Middle frontal gyrus (tissue), 1 donor: ENCODE data around the gene PPL.
"Not testable (repeated sequence)": the region's sequence is repeated elsewhere in the genome, so short reads cannot be mapped to it uniquely, and the experiment has no call there.

ENCODE experiments used
- DNase-seq: peaks from one replicate; pipeline ENCODE4 v3.0.0-alpha.2; 2015; ENCODE audit warnings: low spot score; ENCODE audit errors: extremely low spot score

The PPL gene

DNA sequence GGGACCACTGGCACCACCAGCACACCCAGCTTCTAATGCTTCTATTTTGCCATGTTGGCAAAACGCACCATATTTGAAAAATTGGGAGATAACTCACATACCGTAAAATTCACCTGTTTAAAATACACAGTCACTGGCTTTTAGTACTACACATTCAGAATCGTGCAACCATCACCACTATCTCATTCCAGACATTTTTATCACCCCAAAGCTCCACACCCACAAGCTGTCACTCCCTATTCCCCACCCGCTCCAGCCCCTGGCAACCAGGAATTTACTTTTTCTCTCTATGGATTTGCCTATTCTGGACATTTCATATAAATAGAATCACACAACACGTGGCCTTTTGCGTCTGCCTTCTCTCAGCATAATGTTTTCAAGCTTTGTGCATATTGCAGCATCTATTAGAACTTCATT, 25.0 kb downstream of the PPL start:
- no peak for DNase-seq

DNA sequence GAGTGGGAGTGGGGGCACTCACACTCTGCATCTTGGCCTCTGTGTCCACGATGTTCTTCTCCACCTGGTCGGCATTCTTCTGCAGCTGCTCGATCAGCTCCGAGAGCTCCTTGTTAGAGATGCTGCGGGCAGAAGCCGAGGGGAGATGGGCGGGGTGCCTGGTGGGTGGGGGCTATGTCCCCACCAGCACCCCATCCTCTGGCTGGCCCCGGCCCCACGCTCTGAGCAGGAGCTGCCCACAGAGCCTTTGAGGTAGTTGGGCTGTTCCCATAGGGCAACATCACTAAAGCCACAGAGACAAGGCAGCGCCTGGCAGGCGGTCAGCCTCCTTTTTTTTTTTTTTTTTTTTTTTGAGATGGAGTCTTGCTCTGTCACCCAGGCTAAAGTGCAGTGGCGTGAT, 26.1 kb downstream of the PPL start:
- DNase-seq, result no peak

DNA sequence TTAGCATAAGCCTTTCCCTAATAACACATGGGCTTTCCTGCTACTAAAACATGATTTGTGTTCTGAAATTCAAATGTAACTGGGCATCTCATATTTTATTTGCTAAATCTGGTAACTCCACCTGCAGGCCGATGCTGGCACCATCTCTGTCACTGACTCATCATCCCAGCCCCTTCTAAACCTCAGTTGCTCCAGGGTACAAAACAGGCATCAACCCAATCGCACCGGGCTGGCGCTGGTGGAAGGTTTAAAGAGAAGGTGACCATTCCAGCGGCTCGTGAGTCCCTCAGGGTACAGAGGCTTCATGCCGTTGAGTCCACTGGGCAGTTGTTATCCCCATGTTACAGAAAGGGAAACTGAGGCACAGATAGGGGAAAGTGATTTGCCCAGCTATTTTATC, 27.1 kb downstream of the PPL start:
- no peak for DNase-seq

DNA sequence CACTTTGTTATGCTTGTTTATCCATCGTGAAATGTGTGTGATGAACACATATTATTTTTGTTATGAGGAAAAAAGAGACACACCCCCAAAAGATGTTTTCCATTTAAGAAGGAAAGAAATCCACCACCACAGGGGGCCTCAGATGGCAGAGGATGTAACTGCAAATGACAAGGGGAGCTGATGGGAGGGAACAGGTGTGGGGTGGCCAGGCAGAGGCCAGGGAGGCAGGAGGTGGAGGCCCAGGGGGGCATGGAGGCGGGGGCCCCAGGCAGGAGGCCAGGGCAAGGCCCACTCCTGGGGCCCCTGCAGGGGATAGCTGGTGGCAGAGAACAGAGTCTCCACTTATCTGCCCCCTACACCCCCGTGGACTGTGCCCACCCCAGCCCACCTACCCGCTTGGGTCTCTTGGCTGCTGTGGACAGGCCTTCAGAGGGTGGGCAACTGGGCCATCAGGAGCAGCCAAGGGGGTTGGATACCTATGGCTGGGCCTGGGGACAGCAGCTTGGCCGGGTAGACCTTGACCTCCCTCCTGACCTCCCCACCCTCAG, 28.0 kb downstream of the PPL start:
- no peak for DNase-seq

DNA sequence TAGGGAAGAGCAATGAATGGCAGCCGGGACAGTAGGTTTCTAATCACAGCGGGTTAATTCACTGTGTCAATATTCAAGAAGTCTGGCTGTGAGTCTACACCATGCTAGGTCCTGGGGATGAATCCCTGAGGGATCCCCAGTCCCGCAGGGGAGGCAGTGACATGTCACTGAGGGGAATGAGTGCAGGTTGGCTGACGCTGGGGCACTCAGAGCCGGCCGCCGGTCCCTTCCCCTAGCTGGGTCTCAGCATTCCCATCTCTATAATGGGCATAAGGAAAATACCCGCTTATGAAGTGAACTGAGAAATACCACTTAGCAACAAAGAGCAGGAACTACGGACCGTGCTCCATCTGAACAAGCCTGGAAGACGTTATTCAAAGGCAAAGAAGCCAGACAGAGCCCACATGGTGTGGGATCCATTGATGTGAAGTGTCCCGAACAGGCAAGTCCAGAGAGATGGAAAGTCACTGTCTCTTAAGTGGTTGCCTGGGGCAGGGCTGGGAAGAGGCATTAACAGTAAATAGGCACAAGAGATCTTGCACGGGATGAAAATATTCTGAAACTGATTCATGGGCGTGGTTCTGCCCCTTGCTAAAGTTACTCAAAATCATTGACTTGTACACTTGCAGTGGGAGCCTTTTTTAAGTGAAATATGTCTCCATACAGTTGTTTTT, 31.9 kb downstream of the PPL start:
- no peak for DNase-seq

DNA sequence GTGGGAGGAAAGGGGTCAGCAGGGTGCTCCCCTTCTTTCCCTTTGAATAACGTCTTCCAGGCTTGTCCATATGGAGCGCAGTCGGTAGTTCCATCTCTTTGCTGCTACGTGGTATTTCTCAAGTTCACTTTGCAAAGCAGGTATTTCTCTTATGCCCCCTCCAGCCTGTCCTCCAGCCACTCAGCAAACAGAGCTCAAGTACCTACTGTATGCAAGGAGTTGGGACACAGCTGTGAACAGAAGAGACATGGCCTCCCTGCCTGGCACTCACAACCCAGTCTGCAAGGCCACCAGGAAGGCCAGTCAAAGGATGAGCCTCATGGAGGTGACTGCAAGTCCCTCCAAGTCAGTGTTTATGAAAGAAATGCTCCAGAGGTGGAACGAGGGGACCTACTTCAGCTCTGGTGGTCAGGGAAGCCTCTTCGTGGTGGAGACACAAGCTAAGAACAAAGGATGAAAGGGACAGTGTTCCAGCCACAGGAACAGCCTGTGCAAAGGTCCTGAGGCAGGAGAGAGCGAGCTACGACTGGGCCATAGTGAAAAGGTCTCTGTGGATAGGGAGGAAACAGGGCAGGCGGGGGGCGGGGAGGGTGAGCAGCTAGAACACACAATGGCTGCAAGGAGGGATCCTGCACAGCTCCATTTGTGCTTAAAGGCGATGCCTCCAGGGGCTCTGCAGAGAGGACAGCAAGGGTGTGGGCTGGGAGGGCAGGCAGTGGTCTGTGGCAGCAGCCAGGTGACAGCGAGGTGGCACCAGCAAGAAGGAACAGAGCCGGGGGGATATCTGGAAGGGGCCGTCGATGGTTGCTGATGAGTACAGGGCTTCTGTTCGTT, 32.6 kb downstream of the PPL start:
- no peak for DNase-seq

DNA sequence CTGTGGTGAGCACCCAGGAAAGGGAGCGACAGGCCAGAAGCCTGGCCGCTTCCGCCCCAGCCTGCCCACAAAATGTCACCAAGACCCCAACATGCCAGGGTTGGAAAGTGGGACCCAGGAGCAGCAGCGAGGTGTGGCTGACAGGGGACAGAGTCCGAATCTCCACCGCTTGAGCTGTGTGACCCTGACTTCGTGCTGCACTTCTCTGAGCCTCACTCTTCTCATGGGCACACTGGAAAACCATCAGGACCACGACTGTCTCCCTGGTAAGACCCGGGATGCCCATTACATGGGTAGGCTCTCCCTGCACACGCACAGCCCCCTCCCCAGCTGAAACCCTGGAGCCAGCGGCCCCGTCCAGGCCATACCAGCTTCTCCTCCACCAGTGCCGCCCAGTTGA, 34.9 kb downstream of the PPL start:
- DNase-seq, result no peak

DNA sequence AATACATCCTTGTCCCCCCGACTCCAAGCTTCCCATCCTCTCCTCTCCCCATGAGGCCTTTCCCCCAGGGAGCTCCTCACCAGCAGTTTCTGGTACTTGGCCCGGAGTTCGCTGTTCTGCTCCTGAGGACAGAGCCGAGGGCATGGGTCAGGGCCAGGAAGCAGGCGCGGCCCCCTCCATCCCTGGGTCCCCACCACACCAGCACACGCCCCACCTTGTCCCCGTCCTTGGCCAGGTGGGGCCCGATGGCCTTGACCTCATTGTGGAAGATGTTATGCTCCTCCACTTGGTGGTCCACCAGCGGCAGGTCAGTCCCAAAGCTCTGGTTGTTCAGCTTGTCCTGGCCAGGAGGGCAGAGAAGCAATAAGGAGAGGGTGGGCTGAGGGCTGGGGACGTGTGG, 36.2 kb downstream of the PPL start:
- no peak for DNase-seq

DNA sequence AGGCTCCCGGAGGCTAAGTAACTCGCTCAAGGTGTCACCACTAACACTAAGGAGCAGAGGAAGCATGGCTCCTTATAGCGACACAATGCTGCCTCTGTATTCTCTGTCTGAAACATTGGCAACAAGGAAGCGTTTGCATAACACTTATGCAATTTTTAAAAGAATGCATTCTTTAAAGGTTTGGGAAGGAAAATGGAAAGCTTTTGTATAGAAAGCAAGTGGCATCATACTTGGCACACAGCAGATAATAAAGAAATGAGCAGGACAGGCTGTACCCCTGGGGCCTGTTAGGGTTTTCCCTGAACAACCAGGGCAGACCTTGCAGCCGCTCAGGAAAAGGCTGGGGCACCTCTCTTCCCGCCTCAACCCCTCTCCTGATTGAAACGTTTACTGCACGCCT, 36.9 kb downstream of the PPL start:
- no peak for DNase-seq

DNA sequence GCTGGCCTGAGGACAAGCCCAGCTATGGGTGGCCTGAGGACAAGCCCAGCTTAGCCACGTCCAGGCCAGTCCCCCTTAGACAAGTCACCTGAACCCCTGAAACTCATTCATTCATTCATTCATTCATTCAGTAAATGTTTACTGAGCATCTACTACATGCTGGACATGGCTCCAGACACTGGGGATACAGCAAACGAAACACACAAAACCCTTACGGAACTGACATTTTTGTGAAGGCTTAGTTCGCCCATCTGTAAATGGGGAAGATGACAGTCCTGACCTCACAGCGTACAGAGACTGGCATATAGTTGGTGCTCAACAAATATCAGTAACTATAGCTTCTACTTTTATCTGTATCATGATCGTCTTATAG, 37.5 kb downstream of the PPL start:
- no peak for DNase-seq

DNA sequence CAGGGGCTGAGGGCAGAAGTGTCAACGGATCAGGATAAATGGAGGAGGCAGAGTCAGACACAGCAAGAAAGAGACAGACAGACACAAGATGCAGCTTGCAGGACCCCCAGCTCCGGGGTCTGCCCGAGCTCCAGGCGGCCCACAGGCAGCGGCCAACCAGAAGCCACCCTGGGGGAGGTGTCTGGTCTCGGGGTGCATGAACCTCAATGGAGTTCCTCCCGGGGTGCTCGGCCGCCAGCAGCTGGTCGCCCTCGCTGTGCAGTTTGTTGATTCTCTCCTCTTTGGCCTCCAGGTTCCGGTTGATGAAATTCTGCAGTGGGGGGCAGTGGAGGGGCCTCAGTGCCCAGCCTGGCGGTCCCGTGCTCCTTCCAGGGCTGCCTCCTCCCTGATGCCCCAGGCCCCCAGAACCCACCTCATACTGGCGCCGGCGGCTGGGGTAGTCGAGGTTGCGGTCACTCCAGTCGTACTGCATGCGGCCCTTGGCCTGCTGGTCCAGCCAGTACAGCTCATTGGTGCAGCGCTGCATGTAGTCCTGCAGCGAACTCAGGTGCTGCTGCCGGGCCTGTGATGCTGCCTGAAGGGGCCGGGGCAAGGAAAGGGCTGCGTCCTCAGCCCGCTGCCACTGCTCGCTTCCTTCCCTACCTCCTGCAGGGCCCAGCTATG, 38.0 kb downstream of the PPL start:
- no peak for DNase-seq

DNA sequence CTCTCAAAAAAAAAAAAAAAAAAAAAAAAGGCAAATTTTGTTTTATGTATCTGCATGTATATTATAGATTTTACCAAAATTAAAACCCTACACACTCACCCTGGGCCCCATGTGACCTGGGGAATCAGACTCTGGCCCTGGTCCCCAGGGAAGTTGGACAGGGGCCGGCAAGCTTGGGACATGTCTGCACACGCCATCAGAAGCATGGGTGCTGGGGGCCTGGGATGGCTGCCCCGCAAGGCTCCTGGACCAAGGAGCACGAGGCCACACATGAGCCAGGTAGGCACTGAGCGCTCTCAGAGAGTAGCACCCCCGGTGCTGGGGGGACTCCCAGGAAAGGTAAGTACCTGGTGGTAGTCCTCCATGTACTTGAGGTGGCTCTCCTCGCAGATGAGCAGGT, 39.6 kb downstream of the PPL start:
- no peak for DNase-seq

DNA sequence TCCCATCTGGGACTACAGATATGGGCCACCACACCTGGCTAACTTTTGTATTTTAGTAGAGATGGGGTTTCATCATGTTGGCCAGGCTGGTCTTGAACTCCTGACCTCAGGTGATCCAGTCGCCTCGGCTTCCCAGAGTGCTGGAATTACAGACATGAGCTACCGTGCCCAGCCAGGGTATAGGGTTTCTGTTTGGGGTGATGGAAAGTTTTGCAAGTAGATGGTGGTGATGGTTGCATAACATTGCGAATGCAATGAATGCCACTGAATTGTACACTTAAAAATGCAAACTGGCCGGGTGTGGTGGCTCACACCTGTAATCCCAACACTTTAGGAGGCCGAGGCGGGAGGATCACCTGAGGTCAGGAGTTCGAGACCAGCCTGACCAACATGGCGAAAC, 40.2 kb downstream of the PPL start:
- DNase-seq, result not testable (repeated sequence)

DNA sequence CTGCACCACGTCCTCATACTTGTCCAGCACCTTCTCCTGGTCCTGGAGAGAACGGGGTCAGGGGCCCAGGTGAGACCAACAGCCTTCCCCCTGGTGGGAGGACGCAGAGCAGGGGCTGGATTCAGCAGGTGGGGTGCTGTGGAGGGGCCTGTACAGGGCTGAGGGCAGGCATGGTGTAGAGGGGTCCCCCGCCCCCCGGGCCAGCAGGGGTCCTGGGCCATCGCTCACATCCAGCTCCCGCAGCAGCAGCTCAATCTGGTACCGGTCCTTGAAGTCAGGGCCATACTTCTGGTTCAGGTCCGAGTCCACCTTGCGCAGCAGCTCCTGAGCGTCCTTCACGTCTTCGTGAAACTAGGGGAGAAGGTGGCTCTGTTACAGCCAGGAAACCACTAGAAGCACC, 41.6 kb downstream of the PPL start:
- DNase-seq, result no peak

DNA sequence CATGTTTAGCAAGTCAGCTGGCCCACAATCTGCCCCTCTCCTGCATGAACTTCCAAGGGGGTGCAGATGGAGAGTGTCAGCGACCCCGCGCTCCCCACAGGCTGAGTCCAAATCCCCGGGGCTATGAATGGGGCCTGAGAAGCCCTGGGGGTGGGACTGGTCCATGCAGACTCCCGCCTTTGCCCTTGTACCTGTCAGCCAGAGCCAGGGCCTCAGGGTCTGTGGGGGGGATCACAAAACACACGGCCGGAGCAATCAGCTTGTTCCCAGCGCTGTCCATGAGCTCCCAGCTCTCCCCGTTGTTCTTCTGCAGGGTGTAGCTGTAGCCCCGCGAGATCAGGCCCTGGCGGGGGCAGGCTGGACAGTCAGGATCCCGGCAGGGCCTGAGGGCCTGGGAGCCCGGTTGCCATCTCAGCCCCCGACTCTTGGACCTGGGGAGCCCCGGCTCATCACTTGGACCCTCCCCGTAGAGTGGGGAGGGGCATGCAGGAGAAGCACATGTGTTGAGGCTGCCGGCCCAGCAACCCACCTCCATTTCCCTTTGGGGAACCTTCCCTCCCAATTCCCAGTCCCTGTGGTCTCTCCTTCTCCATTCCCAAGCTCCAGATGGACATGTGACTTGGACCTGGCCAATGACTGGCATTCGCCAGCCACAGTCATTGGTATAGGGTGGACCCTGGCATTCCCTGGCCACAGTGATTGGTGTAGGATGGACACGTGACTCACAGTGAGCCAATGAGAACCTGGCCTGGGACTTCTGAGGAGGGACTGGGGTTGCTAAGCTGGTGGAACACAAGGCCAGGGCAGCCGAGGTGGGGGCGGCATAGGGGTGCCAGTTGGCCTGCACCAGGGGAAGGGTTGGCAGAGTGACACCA, 42.4 kb downstream of the PPL start:
- no peak for DNase-seq

DNA sequence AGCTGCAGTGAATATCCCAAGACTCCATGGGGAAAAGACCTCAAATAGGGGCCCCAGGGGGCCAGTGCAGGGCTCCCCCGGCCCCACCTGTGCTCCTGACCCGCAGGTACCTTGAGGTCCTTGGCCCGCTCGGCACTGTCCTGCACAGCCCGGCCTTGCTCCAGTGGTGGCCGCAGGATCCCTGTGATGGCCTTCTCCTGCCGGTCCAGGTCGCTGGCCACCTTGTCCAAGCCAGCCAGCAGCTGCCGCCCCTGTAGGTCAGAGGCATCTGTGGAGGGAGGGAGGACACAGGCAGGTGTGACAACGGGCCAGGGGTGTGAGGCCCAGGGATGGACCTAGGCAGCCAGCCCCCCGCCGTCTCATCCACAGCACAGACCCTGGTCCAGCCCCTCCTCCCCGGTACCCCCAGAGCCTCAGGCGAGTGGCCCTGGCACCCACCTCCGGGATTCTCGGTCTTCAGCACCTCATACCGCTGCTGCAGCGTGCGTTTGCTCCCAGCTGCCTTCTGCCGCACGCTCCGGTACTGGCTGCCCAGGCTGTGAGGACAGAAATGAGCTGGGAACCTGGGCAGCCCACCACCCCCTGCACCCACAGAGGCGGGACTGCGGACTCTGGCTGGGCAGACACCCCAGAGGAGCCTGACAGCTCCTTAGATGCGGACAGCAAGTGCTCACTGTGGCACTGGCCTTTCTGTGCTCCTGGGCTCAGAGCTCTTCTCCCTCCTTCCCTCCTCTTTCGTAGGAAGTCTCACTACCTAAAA, 43.7 kb downstream of the PPL start:
- no peak for DNase-seq

DNA sequence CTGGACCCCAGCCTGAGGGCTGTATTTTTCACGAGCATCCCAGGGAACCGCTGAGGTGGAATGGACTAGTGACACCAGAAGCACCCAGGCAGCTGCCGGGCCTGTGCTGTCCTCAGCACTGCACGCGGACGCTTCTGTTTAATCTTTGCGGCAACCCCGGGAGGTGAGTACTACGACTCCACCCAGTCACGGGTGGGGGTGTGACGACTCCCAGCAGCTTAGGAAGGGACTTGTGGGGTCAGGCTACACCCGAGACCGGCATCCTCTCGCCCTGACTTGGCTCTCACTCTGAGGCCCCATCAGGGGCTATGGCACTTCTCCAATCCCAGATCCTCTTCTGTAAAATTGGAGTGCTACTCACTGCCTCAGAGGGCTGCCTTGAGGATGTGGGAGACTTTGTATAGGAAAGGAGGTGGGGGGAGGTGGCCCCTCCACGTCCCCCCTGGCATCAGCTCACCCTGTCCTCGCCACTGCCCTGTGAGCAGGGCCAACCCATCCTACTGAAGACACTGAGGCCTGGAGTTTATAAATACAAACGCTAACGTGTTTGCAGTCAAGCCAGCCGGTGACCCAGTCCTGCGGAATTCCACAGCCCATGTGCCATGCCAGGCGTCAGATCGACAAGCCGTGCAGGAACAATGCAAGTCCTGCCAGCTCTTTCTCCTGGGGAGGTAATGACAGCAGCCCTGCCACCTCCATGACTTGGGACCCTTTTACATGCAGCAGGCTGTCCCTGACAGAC, 44.4 kb downstream of the PPL start:
- DNase-seq, result no peak

DNA sequence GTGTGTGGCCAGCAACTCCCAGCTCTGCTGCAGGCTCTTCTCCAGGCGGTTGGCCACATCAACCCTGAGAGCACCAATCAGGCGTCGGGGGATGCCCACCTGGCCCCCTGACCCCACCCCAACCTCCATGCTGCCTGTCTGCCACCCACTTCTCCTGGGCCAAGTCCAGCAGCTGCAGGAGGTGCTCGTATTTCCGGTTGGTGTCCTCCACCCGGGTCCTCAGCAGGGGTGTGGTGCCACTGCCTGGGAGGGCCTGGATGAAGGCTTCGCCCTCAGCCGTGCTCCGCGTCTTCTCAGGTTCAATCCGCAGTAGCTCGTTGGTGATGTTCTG, 45.1 kb downstream of the PPL start:
- no peak for DNase-seq

DNA sequence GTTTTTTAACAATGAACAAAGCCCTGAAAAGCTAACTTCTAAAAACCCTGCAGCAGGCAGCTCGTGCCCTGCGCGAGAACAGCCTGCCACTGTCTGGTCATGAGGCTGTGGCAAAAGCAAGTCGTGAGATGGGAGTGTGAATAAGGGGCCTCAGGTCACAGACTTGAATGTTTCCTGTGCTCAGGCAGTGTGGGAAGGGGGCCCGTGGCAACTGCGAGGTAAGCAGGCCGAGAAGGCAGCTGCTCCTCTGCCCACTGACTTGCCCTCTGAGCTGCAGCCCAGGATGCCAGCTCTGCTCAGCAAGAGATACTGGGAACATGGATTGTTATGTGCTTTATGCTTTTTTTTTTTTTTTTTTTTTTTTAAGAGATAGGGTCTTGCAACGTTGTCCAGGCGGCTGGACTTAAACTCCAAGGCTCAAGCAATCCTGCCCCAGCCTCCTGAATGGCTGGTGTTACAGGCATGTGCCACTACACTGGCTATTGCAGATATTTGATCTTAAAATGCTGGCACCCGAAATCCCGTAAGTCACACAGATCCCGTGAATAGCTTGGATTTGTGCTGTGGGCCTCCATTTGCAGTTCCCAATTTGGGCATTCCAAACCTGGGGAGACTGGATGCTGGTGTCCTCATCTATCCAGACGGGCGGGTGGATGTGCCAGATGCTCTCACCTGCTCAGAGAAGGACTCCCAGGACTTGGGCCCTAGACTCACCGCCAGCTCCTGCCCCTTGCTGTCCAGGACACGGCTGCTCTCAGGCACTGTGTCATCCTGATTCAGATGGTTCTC, 45.7 kb downstream of the PPL start:
- DNase-seq, result no peak
